NT2/D1 (cell line): ENCODE measurements around the gene SLC25A22.

Source experiments
- SUZ12 ChIP-seq: IDR thresholded peaks from 2 replicates; pipeline ENCODE4 v1.6.1; 2011; ENCODE audit not compliant: insufficient read length, insufficient read depth; ENCODE audit errors: extremely low read depth
- YY1 ChIP-seq: IDR thresholded peaks from 2 replicates; pipeline ENCODE4 v1.6.1; 2011; ENCODE audit not compliant: insufficient read length, insufficient read depth
- ZNF274 ChIP-seq: IDR thresholded peaks from 2 replicates; pipeline ENCODE4 v1.6.1; 2011; ENCODE audit warnings: mild to moderate bottlenecking, low read depth, low read length

GRCh38 chr11:839280-839623 lies 41.2 kb upstream of the SLC25A22 start:
- TF ChIP-seq ZNF274 (no peak), YY1 (no peak), SUZ12 (no peak)
